A673 (cell line): Measurements from ENCODE around the gene MMEL1.

ENCODE experiments used
- EZH2 ChIP-seq: fragments of 200-600 bp; sonication (generic); IDR thresholded peaks from 2 replicates; pipeline ENCODE4 v1.6.1; 2017; ENCODE audit warnings: borderline replicate concordance, low read depth, mild to moderate bottlenecking, mixed read lengths, antibody characterized with exemption, low read length; ENCODE audit not compliant: poor library complexity, severe bottlenecking
- TF ChIP-seq, protein P1 (sequence below): fragments of 300-800, 200-600 bp; sonication (generic); conservative IDR thresholded peaks from 2 replicates; pipeline ENCODE4 v1.5.1; 2017; ENCODE audit warnings: low read depth, mild to moderate bottlenecking, antibody characterized with exemption, low read length, moderate library complexity, mixed read lengths

DNA sequence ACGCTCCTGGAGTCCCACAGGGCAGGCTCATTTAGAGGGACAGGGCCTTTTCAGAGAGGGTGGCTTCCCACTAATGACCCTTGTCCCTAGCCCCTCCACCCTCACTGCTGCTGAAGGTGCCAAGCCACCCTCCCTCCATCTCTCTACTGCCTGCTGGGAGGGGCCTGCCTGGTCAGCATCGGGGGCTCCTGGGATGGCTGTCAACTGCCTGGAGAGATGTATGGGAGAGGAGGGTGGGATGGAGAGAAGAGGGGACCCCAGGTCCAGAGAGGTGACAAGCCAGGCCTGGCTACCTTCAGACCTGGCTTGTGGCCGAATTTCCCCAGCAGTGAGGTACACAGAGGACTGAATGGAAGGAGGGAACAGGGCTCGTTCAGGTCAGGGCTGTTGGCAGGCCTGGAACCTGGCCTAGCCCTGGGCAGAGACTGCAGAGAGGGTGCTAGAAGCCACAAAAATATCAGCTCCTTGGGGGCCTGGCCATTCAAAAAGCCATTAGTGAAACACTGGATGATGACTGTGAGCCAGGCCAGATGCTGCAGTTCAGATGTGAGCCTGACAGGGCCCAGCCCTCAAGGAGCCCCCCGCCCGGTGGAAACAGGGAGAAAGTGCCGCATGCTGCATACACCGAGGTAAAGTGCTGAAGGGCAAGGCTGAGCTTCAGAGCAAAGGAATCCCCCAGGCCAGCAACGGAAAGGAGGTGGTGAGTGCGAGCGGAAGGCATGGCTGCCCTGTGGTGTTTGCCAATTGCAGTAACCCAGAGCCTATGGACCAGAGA, 20.0 kb downstream of the MMEL1 start:
- TF ChIP-seq, protein P1, sequence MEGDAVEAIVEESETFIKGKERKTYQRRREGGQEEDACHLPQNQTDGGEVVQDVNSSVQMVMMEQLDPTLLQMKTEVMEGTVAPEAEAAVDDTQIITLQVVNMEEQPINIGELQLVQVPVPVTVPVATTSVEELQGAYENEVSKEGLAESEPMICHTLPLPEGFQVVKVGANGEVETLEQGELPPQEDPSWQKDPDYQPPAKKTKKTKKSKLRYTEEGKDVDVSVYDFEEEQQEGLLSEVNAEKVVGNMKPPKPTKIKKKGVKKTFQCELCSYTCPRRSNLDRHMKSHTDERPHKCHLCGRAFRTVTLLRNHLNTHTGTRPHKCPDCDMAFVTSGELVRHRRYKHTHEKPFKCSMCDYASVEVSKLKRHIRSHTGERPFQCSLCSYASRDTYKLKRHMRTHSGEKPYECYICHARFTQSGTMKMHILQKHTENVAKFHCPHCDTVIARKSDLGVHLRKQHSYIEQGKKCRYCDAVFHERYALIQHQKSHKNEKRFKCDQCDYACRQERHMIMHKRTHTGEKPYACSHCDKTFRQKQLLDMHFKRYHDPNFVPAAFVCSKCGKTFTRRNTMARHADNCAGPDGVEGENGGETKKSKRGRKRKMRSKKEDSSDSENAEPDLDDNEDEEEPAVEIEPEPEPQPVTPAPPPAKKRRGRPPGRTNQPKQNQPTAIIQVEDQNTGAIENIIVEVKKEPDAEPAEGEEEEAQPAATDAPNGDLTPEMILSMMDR: no peak
- TF ChIP-seq EZH2: no peak
